HepG2 (cell line): ENCODE measurements around the gene SRP72. TPM values are rescaled to one million over a fixed set of nuclear protein-coding genes. Genes with fewer than 3 reads are reported as not detected.

Experiments
- ARID2 ChIP-seq: sonication (generic); formaldehyde crosslinking; IDR thresholded peaks from 2 replicates; pipeline ENCODE4 v1.8.1; 2022; ENCODE audit warnings: mild to moderate bottlenecking, missing genetic modification reagents, borderline replicate concordance
- ATF5 ChIP-seq: sonication (generic); formaldehyde crosslinking; IDR thresholded peaks from 2 replicates; pipeline ENCODE4 v1.4.0; 2020; ENCODE audit warnings: mild to moderate bottlenecking, low read depth, missing genetic modification reagents
- CCDC6 ChIP-seq: sonication (generic); formaldehyde crosslinking; IDR thresholded peaks from 2 replicates; pipeline ENCODE4 v1.8.1; 2022; ENCODE audit warnings: mild to moderate bottlenecking, missing genetic modification reagents, moderate library complexity
- DDIT3 ChIP-seq: sonication (generic); formaldehyde crosslinking; IDR thresholded peaks from 2 replicates; pipeline ENCODE4 v1.4.0; 2020; ENCODE audit warnings: mild to moderate bottlenecking, missing genetic modification reagents
- ETV5 ChIP-seq: IDR thresholded peaks from 2 replicates; pipeline ENCODE4 v1.6.1; 2018; ENCODE audit warnings: missing biosample characterization, missing genetic modification reagents, inconsistent platforms, borderline replicate concordance
- HMG20A ChIP-seq: IDR thresholded peaks from 2 replicates; pipeline ENCODE4 v1.6.1; 2016; ENCODE audit warnings: borderline replicate concordance
- HNRNPH1 ChIP-seq: fragments of 200-400 bp; formaldehyde crosslinking; optimal IDR thresholded peaks from 2 replicates; pipeline ENCODE3; 2017; ENCODE audit warnings: mild to moderate bottlenecking, low read depth, low read length
- KDM5B ChIP-seq: sonication (generic); formaldehyde crosslinking; IDR thresholded peaks from 2 replicates; pipeline ENCODE4 v1.4.0; 2020; ENCODE audit warnings: missing genetic modification reagents, mild to moderate bottlenecking, borderline replicate concordance
- KMT2B ChIP-seq: IDR thresholded peaks from 2 replicates; pipeline ENCODE4 v1.6.1; 2016; ENCODE audit warnings: missing genetic modification reagents, missing compliant biosample characterization
- MAFG ChIP-seq: sonication (generic); formaldehyde crosslinking; IDR thresholded peaks from 2 replicates; pipeline ENCODE4 v1.5.1; 2020; ENCODE audit warnings: mild to moderate bottlenecking, missing genetic modification reagents
- RBFOX2 ChIP-seq: fragments of 200-400 bp; formaldehyde crosslinking; IDR thresholded peaks from 2 replicates; pipeline ENCODE4 v1.6.1; 2017; ENCODE audit warnings: low read depth, mild to moderate bottlenecking, low read length
- ZBTB1 ChIP-seq: sonication (generic); formaldehyde crosslinking; IDR thresholded peaks from 2 replicates; pipeline ENCODE4 v1.4.0; 2020; ENCODE audit warnings: missing genetic modification reagents, borderline replicate concordance
- ZHX1 ChIP-seq: sonication (generic); formaldehyde crosslinking; IDR thresholded peaks from 2 replicates; pipeline ENCODE4 v1.8.1; 2022; ENCODE audit warnings: low read depth, mild to moderate bottlenecking, missing genetic modification reagents
- ZNF121 ChIP-seq: sonication (generic); formaldehyde crosslinking; IDR thresholded peaks from 2 replicates; pipeline ENCODE4 v1.5.0; 2020; ENCODE audit warnings: mild to moderate bottlenecking, missing genetic modification reagents
- ZNF136 ChIP-seq: sonication (generic); formaldehyde crosslinking; IDR thresholded peaks from 2 replicates; pipeline ENCODE4 v1.8.1; 2022; ENCODE audit warnings: low read depth, mild to moderate bottlenecking, moderate library complexity, missing genetic modification reagents
- ZNF703 ChIP-seq: sonication (generic); formaldehyde crosslinking; IDR thresholded peaks from 2 replicates; pipeline ENCODE4 v1.5.1; 2020; ENCODE audit warnings: missing genetic modification reagents, mild to moderate bottlenecking, moderate library complexity, borderline replicate concordance
- ZSCAN30 ChIP-seq: sonication (generic); formaldehyde crosslinking; IDR thresholded peaks from 2 replicates; pipeline ENCODE4 v1.5.0; 2020; ENCODE audit warnings: mild to moderate bottlenecking, missing genetic modification reagents
- polyA plus RNA-seq, 8 experiments: library from polyadenylated mRNA; depleted of rRNA in 3 of 8; stranded (reverse) in 7 of 8; unstranded in 1 of 8; fragments of >200 nt; fragmentation: Illumina TruSeq in 4 of 8; extraction: Trizol in 4 of 8; gene quantifications; 2 replicates each; pipeline versions ENCODE4 v1.2.1 to v1.2.3, GENCODE V29; 2011 to 2016; ENCODE audit warnings: low read depth in 4 of 8, missing spikeins in 1 of 8, mixed read lengths in 1 of 8; ENCODE audit not compliant: insufficient read depth in 1 of 8
- total RNA-seq, 5 experiments: library from RNA; depleted of rRNA; stranded (reverse); fragments of >200 nt; fragmentation: Illumina TruSeq; extraction: Trizol; gene quantifications; 2 replicates each; pipeline ENCODE4 v1.2.3, GENCODE V29; 2016; ENCODE audit warnings: low read depth in 1 of 5
- TF ChIP-seq, protein P1 (sequence below), 2 experiments: sonication (generic) in 1 of 2; formaldehyde crosslinking in 1 of 2; IDR thresholded peaks; 2 replicates each; pipeline versions ENCODE4 v1.6.1 to v1.9.0; 2014 to 2022; ENCODE audit warnings: antibody characterized with exemption in 1 of 2, borderline replicate concordance in 1 of 2, inconsistent platforms in 1 of 2, low read depth in 1 of 2, missing genetic modification reagents in 1 of 2

The SRP72 gene
- total and polyA plus RNA-seq, 2 of the 13 experiments (the other 11 are each of a cell fraction or from before 2014, with no cell fraction given) = 64.9 to 75.6 TPM

DNA sequence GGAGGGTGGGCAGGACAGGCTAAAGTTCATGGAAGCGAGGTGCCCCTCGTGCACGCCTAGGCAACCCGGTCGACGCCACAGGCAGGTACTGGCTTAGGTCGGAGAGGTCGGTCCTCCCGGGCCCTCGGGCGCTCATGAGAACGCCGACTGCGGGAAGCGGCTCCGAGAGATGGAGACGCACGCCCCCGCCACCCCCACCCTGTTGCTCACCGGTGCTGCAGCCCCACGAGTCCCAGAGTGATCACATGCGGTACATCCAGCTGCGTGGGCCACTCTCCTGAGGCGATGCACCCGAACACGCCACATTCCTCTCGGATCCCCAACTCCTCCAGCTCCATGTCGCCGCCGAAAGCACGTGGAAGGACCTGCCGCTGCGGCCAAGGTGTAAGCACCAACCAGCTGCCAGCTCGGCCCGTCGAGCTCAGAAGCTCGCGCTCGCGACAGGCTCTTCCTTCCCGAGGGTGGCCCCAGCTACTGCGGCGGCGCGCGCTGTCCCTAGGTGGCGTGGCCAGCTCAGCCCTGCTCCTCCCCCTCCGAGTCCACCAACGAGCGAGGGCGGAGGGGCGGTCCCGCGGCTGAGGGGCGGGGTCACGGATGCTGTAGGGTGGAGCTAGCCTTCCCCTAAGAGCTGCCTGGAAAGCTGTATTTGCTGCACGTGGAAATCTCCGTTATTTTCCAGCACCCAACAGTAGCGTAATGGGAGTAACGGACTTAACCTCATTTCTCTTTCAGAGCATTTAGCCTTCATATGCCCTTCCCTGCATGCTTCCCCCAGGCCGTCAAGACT is 32.1 kb upstream of the SRP72 start, which contains the start of gene PPAT (continued):
- TF ChIP-seq RBFOX2 (peak; percentile 78), ZNF136 (CRISPR knock-in tag) (no peak), ZSCAN30 (CRISPR knock-in tag) (no peak; the same call in 1 of the 2 replicates), KMT2B (CRISPR knock-in tag) (peak; percentile 42), MAFG (CRISPR knock-in tag) (no peak), HNRNPH1 (no peak), CCDC6 (peak; percentile 90; the same call in 1 of the 2 replicates), ARID2 (CRISPR knock-in tag) (peak; percentile 54; the same call in 1 of the 2 replicates), ETV5 (CRISPR knock-in tag) (no peak), ZNF121 (CRISPR knock-in tag) (peak; percentile 69), ZNF703 (CRISPR knock-in tag) (no peak; the same call in 1 of the 2 replicates), DDIT3 (CRISPR knock-in tag) (no peak), HMG20A (CRISPR knock-in tag) (no peak), ATF5 (CRISPR knock-in tag) (no peak), ZHX1 (CRISPR knock-in tag) (no peak), ZBTB1 (CRISPR knock-in tag) (no peak), KDM5B (peak; percentile 97)
- TF ChIP-seq, protein P1, sequence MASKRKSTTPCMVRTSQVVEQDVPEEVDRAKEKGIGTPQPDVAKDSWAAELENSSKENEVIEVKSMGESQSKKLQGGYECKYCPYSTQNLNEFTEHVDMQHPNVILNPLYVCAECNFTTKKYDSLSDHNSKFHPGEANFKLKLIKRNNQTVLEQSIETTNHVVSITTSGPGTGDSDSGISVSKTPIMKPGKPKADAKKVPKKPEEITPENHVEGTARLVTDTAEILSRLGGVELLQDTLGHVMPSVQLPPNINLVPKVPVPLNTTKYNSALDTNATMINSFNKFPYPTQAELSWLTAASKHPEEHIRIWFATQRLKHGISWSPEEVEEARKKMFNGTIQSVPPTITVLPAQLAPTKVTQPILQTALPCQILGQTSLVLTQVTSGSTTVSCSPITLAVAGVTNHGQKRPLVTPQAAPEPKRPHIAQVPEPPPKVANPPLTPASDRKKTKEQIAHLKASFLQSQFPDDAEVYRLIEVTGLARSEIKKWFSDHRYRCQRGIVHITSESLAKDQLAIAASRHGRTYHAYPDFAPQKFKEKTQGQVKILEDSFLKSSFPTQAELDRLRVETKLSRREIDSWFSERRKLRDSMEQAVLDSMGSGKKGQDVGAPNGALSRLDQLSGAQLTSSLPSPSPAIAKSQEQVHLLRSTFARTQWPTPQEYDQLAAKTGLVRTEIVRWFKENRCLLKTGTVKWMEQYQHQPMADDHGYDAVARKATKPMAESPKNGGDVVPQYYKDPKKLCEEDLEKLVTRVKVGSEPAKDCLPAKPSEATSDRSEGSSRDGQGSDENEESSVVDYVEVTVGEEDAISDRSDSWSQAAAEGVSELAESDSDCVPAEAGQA (IDR thresholded peaks at IDR 0.05; ENCODE audit: low read depth) = no peak
- TF ChIP-seq, protein P1 (CRISPR knock-in tag; IDR thresholded peaks at IDR 0.05; ENCODE audit: borderline replicate concordance) = no peak
